C4-2B (cell line): ENCODE results near the gene NTRK1.

Experiments used
- H3K27ac ChIP-seq: fragments of 450-650 bp; 2 replicates; pipeline ENCODE4 v1.5.1; 2017
- ZFX ChIP-seq: fragments of 450-650 bp; IDR thresholded peaks from 2 replicates; pipeline ENCODE4 v1.6.1; 2017
- TF ChIP-seq, protein P1 (sequence below): fragments of 450-650 bp; conservative IDR thresholded peaks from 2 replicates; pipeline ENCODE4 v1.5.1; 2017; ENCODE audit warnings: mild to moderate bottlenecking

The NTRK1 gene

GRCh38 chr1:156894711-156895454 is 34.2 kb downstream of the NTRK1 start:
- no peak overlapping the region for H3K27ac ChIP-seq
- TF ChIP-seq, protein P1, sequence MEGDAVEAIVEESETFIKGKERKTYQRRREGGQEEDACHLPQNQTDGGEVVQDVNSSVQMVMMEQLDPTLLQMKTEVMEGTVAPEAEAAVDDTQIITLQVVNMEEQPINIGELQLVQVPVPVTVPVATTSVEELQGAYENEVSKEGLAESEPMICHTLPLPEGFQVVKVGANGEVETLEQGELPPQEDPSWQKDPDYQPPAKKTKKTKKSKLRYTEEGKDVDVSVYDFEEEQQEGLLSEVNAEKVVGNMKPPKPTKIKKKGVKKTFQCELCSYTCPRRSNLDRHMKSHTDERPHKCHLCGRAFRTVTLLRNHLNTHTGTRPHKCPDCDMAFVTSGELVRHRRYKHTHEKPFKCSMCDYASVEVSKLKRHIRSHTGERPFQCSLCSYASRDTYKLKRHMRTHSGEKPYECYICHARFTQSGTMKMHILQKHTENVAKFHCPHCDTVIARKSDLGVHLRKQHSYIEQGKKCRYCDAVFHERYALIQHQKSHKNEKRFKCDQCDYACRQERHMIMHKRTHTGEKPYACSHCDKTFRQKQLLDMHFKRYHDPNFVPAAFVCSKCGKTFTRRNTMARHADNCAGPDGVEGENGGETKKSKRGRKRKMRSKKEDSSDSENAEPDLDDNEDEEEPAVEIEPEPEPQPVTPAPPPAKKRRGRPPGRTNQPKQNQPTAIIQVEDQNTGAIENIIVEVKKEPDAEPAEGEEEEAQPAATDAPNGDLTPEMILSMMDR: no peak
- no peak for TF ChIP-seq ZFX

GRCh38 chr1:156895455-156895812 is 34.8 kb downstream of the NTRK1 start:
- TF ChIP-seq ZFX: no peak
- TF ChIP-seq, protein P1: no peak
- no peak overlapping the region for H3K27ac ChIP-seq

- TF ChIP-seq, protein P1: no peak
- no peak for TF ChIP-seq ZFX
Measured at GRCh38 chr1:156895927-156896326, 35.3 kb downstream of the NTRK1 start.

GRCh38 chr1:156896490-156897033 is 35.9 kb downstream of the NTRK1 start:
- TF ChIP-seq, protein P1: no peak
- TF ChIP-seq ZFX: no peak
- no peak overlapping the region for H3K27ac ChIP-seq

More at GRCh38 chr1:156895927-156896326, 35.3 kb downstream of the NTRK1 start:
- no peak overlapping the region for H3K27ac ChIP-seq

DNA sequence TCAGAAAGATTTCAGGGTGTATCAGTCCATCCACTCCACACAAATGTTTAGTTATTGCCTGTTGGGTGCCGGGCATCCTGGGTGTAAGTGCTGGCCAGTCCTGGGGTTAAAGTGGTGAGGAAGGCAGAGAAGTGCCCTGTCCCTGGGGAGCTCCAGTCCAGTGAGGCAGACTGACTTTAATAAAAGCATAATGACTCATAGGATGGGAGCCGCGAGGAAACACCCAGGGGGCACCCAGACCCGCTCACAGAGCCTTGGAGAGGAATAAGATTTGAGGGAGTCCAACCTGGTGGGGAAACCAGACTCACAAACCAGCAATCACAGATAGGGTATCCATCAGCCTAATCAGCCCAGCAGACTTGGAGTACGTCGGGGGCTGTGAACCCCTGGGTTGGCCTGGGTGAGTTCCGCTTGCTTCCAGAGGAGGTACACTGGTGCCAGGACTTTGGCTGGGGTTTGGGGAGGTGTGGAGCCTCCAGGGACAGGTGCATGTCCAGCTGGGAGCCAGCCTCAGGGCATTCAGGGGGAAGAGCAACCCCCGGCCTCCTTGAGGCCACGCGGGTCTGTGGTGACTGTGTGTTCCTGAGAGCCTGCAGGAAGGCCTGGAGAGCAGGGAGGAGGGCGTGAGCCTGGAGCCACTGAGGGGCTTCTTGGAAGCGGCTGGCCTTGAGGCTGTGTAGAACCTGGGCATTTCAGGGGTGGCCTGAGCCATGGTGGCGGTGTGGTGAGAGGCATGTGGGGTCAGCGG is 36.6 kb downstream of the NTRK1 start:
- no peak overlapping the region for H3K27ac ChIP-seq

DNA sequence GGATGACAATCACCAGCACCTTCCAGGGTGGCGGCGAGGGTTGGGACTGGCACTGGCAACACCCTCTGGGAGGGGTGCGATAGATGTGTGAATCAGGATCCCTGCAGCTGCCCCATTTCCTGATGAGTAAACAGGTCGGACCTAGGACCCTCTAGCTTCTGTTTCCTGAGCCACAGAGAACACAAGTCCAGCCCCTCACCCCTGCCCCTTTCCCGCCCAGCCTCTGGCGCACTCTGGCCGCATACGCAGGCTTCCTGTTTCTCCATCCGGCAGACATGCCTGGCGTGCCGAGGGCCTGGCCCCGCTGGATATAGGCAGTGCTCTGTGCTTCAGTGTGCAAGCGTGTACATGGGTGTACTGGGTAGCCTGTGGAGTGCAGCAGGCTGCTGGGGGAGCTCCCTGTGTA is 37.5 kb downstream of the NTRK1 start:
- TF ChIP-seq, protein P1: no peak
- TF ChIP-seq ZFX: no peak
- H3K27ac ChIP-seq: no peak overlapping the region

More for the DNA sequence above, 36.6 kb downstream of the NTRK1 start:
- no peak for TF ChIP-seq ZFX
- TF ChIP-seq, protein P1: no peak
